GM18868 (cell line): Measurements from ENCODE around the gene FITM1.
"Not testable (repeated sequence)": the region's sequence is repeated elsewhere in the genome, so short reads cannot be mapped to it uniquely, and the experiment has no call there.

Experiments used
- ATAC-seq: cut with Tn5 transposase; IDR thresholded peaks from one replicate; pipeline ENCODE4 v1.9.1; 2021; ENCODE audit warnings: mild to moderate bottlenecking, moderate library complexity; ENCODE audit not compliant: unreplicated experiment

The FITM1 gene

GRCh38 chr14:24096545-24097181 lies 33.8 kb upstream of the FITM1 start:
- no peak for ATAC-seq

- no peak for ATAC-seq
These were observed 32.1 kb upstream of the FITM1 start for GRCh38 chr14:24098229-24098926.

- ATAC-seq = no peak
These were observed 31.3 kb upstream of the FITM1 start for GRCh38 chr14:24098927-24099813.

DNA sequence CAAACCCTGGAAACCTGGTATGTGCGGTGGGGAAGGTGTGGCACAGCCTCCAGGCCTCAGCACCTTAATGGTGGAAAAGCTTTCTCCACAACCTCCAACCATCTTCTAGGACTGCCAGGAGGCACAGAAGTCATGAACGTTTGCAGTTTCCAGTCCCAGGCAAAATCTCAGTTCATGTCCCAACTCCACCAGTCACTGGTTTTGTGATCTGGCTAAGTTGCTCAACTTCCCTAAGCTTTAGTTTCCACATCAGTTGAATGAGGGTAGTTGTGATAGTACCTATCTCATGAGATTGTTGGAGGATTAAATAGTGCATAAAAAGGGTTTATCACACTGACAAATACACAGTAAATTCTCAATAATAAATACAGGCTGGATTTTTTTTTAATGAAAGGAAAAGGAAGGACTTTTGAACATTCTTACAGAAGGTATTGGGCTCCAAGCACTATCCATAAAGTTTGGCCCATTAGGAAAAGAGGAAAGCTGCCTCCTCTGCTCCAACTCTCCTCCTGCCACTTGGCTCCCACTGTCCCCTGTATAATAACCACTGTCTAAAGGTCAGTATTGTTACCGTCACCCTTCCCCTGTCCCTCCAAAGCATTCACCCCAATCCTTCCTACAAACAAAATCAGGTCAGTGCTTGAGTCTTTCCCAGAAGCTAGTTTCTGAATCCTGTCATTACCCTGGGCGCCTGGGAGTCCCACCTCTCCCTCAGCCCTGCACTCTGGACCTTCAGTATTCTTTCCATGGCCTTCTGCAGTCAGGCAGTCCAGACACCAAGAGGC lies 30.1 kb upstream of the FITM1 start:
- no peak for ATAC-seq

- ATAC-seq = no peak
These were observed 29.4 kb upstream of the FITM1 start for GRCh38 chr14:24100982-24101494.

- ATAC-seq = no peak
These were observed 28.0 kb upstream of the FITM1 start for GRCh38 chr14:24102357-24103048.

GRCh38 chr14:24103451-24103850 lies 27.0 kb upstream of the FITM1 start:
- ATAC-seq = no peak

GRCh38 chr14:24105609-24106239 lies 24.7 kb upstream of the FITM1 start:
- not testable (repeated sequence) for ATAC-seq

GRCh38 chr14:24106672-24107271 lies 23.7 kb upstream of the FITM1 start:
- ATAC-seq = no peak

DNA sequence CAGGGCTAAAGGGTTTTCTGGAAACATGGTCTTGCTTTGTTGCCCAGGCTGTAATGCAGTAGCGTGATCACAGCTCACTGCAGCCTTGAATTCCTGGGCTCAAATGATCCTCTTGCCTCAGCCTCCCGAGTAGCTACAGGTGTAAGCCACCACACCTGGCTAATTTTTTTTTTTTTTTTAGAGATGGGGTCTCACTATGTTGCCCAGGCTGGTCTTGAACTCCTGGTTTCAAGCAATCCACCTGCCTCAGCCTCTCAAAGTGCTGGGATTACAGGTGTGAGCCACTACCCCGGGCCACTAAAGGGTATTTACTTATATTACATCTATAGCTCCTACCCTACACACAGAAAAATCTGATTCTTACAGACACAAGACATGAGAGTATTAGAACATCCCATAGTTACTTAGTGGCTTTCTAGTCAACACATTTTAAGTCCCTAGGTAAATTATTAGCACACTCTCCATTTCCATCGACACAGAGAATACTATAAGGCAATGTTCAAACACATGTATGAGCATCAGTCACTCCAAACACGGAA lies 22.1 kb upstream of the FITM1 start:
- no peak for ATAC-seq

DNA sequence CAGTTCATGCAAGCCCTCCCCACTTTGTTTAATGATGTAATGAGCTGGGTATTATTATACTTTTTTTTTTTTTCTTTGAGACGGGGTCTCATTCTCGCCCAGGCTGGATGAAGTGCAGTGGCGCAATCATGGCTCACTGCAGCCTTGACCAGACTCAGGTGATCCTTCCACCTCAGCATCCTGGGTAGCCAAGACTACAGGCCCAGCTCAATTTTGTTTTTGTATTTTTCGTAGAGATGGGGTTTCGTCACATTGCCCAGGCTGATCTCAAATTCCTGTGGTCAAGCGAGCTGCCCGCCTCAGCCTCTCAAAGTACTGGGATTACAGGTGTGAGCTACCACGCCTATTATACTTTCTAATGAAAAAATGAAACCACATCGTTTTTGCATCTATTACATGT lies 20.4 kb upstream of the FITM1 start:
- no peak for ATAC-seq

DNA sequence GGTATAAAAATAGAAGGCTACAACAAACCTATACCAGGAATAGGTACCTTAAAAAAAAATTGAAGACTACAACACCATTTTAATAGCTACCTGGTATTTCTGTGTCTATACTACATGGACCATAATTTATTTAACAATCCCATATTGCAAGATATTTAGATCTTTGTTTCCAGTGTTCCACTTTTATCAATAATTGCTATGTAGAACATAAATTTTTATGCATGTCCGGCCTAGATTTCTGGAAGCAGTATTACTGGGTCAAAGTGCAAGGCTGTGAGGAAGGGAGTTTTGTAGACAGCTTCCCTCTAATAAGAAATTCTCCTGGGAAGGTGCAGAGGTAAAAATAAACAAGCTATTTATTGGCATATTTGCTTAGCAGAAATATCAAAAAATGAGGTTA lies 19.9 kb upstream of the FITM1 start:
- ATAC-seq = no peak

DNA sequence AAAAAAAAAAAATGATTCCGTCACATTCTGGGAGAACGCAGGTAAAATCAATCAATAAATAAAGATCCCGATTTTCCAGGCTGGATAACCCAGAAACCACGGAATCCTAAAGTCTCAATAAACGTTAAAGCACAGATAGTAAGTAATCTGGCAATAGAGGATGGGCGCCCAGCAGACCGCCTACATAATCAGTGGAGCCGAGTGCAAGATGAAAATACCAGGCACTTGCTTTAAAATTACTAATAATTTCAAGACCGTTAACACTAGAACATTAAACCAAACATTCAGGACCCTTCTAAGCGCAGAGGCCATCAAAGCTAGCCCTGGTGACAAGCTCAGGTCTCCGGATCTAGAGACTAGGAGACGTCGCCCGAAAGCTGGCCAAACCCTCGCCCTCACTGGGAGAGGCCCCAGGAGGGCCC lies 17.1 kb upstream of the FITM1 start:
- no peak for ATAC-seq

- ATAC-seq = peak; percentile 26
These were observed 16.5 kb upstream of the FITM1 start for GRCh38 chr14:24113801-24114531.

DNA sequence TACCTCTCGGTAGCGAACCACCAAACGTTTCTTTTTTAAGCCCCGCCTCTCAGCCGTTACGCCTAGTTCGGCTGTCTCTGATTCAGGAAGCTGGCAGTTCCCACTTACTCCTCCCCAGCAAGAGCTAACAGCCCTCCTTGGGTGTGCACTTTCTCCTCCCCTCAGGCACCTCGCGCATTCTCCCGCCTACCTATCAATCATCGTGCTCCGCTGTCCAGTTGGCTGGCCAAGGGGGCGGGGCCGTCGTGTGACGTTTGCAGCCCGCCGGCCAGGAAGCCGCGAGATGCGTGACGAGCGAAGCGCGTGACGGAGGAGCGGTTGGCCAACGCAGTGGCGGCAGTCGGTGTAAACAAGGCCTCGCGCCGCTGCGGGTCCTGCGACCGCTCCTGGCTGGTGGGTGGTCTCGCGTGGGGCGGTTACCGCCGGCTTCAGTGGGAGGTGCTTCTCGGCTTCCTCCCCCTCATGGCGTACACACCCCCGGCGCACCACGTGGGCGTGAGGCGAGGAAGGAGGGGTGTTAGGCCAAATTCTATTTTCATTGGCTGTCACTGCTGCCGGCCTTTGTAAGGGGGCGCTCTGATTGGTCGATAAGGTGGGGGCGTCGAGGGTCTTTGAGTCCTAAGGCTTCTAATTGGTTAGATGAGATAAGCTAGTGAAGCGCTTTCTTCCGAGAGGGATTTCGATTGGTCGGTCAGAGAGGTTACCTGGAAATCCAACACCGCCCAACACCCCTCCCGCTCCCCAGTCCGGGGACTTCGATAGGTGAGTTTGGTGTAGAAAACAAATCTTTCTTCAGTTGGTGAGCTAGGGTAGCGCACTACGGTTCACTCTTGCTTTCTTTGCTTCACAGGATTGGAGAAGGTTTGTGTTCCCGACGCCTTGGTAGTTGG lies 15.7 kb upstream of the FITM1 start, which contains the start of the genes DCAF11 and NRL:
Gene DCAF11, plus strand, starts transcription at position 246 of the 890 bp plus-strand sequence. CDS start 818 bp downstream, outside the sequence.
Gene NRL, minus strand, starts transcription at position 418 of the 890 bp plus-strand sequence. CDS start 32,101 bp downstream, outside the sequence.
- peak; percentile 86 for ATAC-seq

GRCh38 chr14:24115422-24116127 lies 14.9 kb upstream of the FITM1 start:
- ATAC-seq = no peak
